GM12878 (cell line): ENCODE measurements around the gene RERG. TPM values are rescaled to one million over a fixed set of nuclear protein-coding genes. Genes with fewer than 3 reads are reported as not detected.

ENCODE experiments used
- ATAC-seq: fragments of 200-7000 bp; cut with Tn5 transposase; 3 replicates; pipeline ENCODE4 v1.9.1; 2020; ENCODE audit warnings: mild to moderate bottlenecking, moderate library complexity
- BruUV-seq: library from RNA; stranded (reverse); fragments of 400-500 nt; replicated peaks from 2 replicates; lab custom pipeline; 2021; lab: Mats Ljungman, UMichigan
- CTCF ChIA-PET: fragments of 300-600 bp; sonication (Branson Sonifier 250); formaldehyde crosslinking; extraction: SDS; loops from one replicate; lab custom pipeline; 2021; ENCODE audit warnings: inconsistent platforms; lab: Yijun Ruan, JAX
- POLR2A ChIA-PET: fragments of 350-600 bp; formaldehyde crosslinking; extraction: SDS; loops from one replicate; lab custom pipeline; 2021; ENCODE audit warnings: inconsistent platforms; lab: Charles Lee
- RAD21 ChIA-PET: fragments of 300-600 bp; sonication (Branson Sonifier 250); formaldehyde crosslinking; loops from one replicate; lab custom pipeline; 2023; ENCODE audit warnings: antibody characterized with exemption; ENCODE audit not compliant: unreplicated experiment; lab: Charles Lee
- SMC1A ChIA-PET: fragments of 300-600 bp; sonication (Branson Sonifier 250); formaldehyde crosslinking; loops from one replicate; lab custom pipeline; 2023; ENCODE audit not compliant: unreplicated experiment, uncharacterized antibody; lab: Charles Lee
- DNase-seq: peaks from one replicate; pipeline ENCODE4 v3.0.0-alpha.2; 2011; ENCODE audit warnings: low read depth, low spot score
- FAIRE-seq: peaks from 3 replicates; lab custom pipeline; 2011; peaks lifted over from hg19 to GRCh38; lab: Jason Lieb, UNC
- H2AFZ ChIP-seq: 2 replicates; pipeline ENCODE4 v1.6.0; 2011; ENCODE audit warnings: low read depth, low read length, control low read depth; ENCODE audit not compliant: control insufficient read depth
- H3K27ac ChIP-seq: 2 replicates; pipeline ENCODE4 v1.5.1; 2011; ENCODE audit warnings: control low read depth; ENCODE audit not compliant: control insufficient read depth, insufficient read depth
- H3K27me3 ChIP-seq, 2 experiments: replicated peaks in 1 of 2; 2 replicates each; pipeline versions ENCODE4 v1.6.0 to v1.6.1; 2011; ENCODE audit warnings: low read length in 1 of 2; ENCODE audit not compliant: control insufficient read depth in 2 of 2, insufficient read depth in 2 of 2
- H3K36me3 ChIP-seq, 2 experiments: 2 replicates each; pipeline ENCODE4 v1.5.1; 2011; ENCODE audit warnings: low read length in 1 of 2; ENCODE audit not compliant: control insufficient read depth in 2 of 2, insufficient read depth in 2 of 2
- H3K4me1 ChIP-seq: 2 replicates; pipeline ENCODE4 v1.6.1; 2011; ENCODE audit warnings: mild to moderate bottlenecking, low read length, moderate library complexity, mixed read lengths; ENCODE audit not compliant: control insufficient read depth, insufficient read depth
- H3K4me2 ChIP-seq: 2 replicates; pipeline ENCODE4 v1.6.0; 2011; ENCODE audit warnings: control low read depth; ENCODE audit not compliant: control insufficient read depth, insufficient read depth
- H3K4me3 ChIP-seq: fragments of 200-600 bp; sonication (generic); 2 replicates; pipeline ENCODE4 v1.5.1; 2016
- H3K79me2 ChIP-seq: 2 replicates; pipeline ENCODE4 v1.6.0; 2011; ENCODE audit warnings: low read length; ENCODE audit not compliant: control insufficient read depth, insufficient read depth
- H3K9ac ChIP-seq: 2 replicates; pipeline ENCODE4 v1.8.0; 2011; ENCODE audit warnings: low read length, control low read depth, mixed read lengths; ENCODE audit not compliant: control insufficient read depth, insufficient read depth
- H3K9me3 ChIP-seq: replicated peaks from 3 replicates; pipeline ENCODE4 v1.5.1; 2011; ENCODE audit warnings: mild to moderate bottlenecking, low read length; ENCODE audit not compliant: control insufficient read depth, insufficient read depth
- H4K20me1 ChIP-seq: 2 replicates; pipeline ENCODE4 v1.6.0; 2011; ENCODE audit not compliant: control insufficient read depth, insufficient read depth
- EED ChIP-seq: sonication (generic); IDR thresholded peaks from 2 replicates; pipeline ENCODE4 v1.6.1; 2016; ENCODE audit warnings: antibody characterized with exemption, low read depth
- EGR1 ChIP-seq, 2 experiments: IDR thresholded peaks; 1 replicate in 1 of 2; 2 replicates in 1 of 2; pipeline ENCODE4 v1.6.1; 2011 to 2012; ENCODE audit warnings: low read depth in 2 of 2, low read length in 2 of 2, borderline replicate concordance in 1 of 2, mild to moderate bottlenecking in 1 of 2, moderate library complexity in 1 of 2
- FOXM1 ChIP-seq: IDR thresholded peaks from 2 replicates; pipeline ENCODE4 v1.6.1; 2012; ENCODE audit warnings: low read depth, mild to moderate bottlenecking, inconsistent platforms, low read length, moderate library complexity
- KDM1A ChIP-seq: fragments of 200-600 bp; sonication (generic); IDR thresholded peaks from 2 replicates; pipeline ENCODE4 v1.6.1; 2016; ENCODE audit warnings: borderline replicate concordance
- NR2C1 ChIP-seq: fragments of 450-650 bp; IDR thresholded peaks from 2 replicates; pipeline ENCODE4 v1.6.1; 2017; ENCODE audit warnings: antibody characterized with exemption, mild to moderate bottlenecking, moderate library complexity
- NRF1 ChIP-seq: conservative IDR thresholded peaks from 2 replicates; pipeline ENCODE4 v1.6.1; 2011; ENCODE audit warnings: mild to moderate bottlenecking, low read depth, low read length, improper control_type of control experiment
- RCOR1 ChIP-seq: conservative IDR thresholded peaks from 2 replicates; pipeline ENCODE4 v1.6.1; 2012; ENCODE audit warnings: low read depth, low read length, improper control_type of control experiment
- SREBF1 ChIP-seq: IDR thresholded peaks from 2 replicates; pipeline ENCODE4 v1.6.1; 2012; ENCODE audit warnings: mild to moderate bottlenecking, low read length
- USF2 ChIP-seq: IDR thresholded peaks from 2 replicates; pipeline ENCODE4 v1.6.1; 2011; ENCODE audit warnings: low read depth, low read length, improper control_type of control experiment, borderline replicate concordance
- YY1 ChIP-seq: IDR thresholded peaks from 2 replicates; pipeline ENCODE4 v1.6.1; 2011; ENCODE audit warnings: low read depth, mild to moderate bottlenecking, low read length
- ZBTB33 ChIP-seq: fragments of 450-650 bp; IDR thresholded peaks from 2 replicates; pipeline ENCODE4 v1.6.1; 2017; ENCODE audit warnings: mild to moderate bottlenecking
- ZNF207 ChIP-seq: fragments of 450-650 bp; IDR thresholded peaks from 2 replicates; pipeline ENCODE4 v1.6.1; 2014; ENCODE audit warnings: antibody characterized with exemption, mild to moderate bottlenecking, borderline replicate concordance
- WGBS: methylation state at CpG from one replicate; pipeline ENCODE4 v1.1.6; 2016; ENCODE audit warnings: low lambda C conversion rate; ENCODE audit not compliant: insufficient replicate concordance, insufficient coverage; ENCODE audit errors: missing lambda C conversion rate; 5-methylcytosine and 5-hydroxymethylcytosine counted together
- in situ Hi-C: fragments of 300-500 bp; cut with MboI; formaldehyde crosslinking; loops from 9 replicates; pipeline ENCODE4 v1.14.3; 2018; ENCODE audit warnings: mixed read lengths
- intact Hi-C: fragments of 100-400 bp; cut with micrococcal nuclease; formaldehyde crosslinking; loops from one replicate; pipeline ENCODE4 v1.14.2; 2022; ENCODE audit not compliant: unreplicated experiment
- polyA plus RNA-seq, 11 experiments: library from polyadenylated mRNA; depleted of rRNA in 4 of 11; unstranded in 6 of 11; stranded (reverse) in 5 of 11; fragments of >200 nt; fragmentation: Nextera tagmentation in 4 of 11; fragmentation: Illumina TruSeq in 1 of 11; extraction: Ambion mirVana in 4 of 11; extraction: Trizol in 1 of 11; gene quantifications; 1 replicate in 1 of 11; 2 replicates in 10 of 11; pipeline versions ENCODE4 v1.2.1 to v1.2.3, GENCODE V29; 2011 to 2016; ENCODE audit warnings: inconsistent platforms in 2 of 11, missing spikeins in 2 of 11, low read depth in 1 of 11
- total RNA-seq, 4 experiments: library from RNA; depleted of rRNA in 3 of 4; stranded (reverse); fragments of >200 nt in 3 of 4; fragmentation: Illumina TruSeq in 1 of 4; extraction: Trizol in 1 of 4; gene quantifications; 2 replicates each; pipeline versions ENCODE4 v1.2.1 to v1.2.3, GENCODE V29; 2013 to 2021

RERG gene
- total and polyA plus RNA-seq, 10 of the 15 experiments (the other 5 are each of a cell fraction or from before 2014, with no cell fraction given) = 0.03 to 5.3 (median 0.05) TPM; not detected in 5

- intact Hi-C loops = no loop called here
- CTCF ChIA-PET = no interaction called here
Observed at GRCh38 chr12:15208140-15208539, 13.1 kb downstream of the RERG start.

More at GRCh38 chr12:15208140-15208539, 13.1 kb downstream of the RERG start:
- no peaks in the 10 kb centered on the region for H3K4me1 ChIP-seq
- no TSS peak for BruUV-seq
- no peaks in the 10 kb centered on the region for H3K36me3 ChIP-seq
- H3K27ac ChIP-seq = no peak overlapping the region
- WGBS = 22% methylated on average over 2 of the region's 2 CpGs
- DNase-seq = no peak
- H4K20me1 ChIP-seq = no peaks in the 10 kb centered on the region
- no peaks in the 10 kb centered on the region for H3K79me2 ChIP-seq
- SMC1A ChIA-PET = interaction anchor here (1.5 kb wide), 1 partner anchor 23 kb away, joined by 3 read pairs; no protein-coding TSS in a partner anchor
- no peak overlapping the region for H3K4me2 ChIP-seq
- no peak for FAIRE-seq
- H3K9me3 ChIP-seq = no peaks in the 10 kb centered on the region
- no peak for ATAC-seq
- H3K27me3 ChIP-seq = no peaks in the 10 kb centered on the region
- no peak overlapping the region for H2AFZ ChIP-seq
- RAD21 ChIA-PET = no interaction called here
- POLR2A ChIA-PET = no interaction called here
- in situ Hi-C loops = no loop called here
- no peak for TF ChIP-seq SREBF1
- no peak for TF ChIP-seq KDM1A
- TF ChIP-seq EGR1 (IDR thresholded peaks at IDR 0.05; ENCODE audit: borderline replicate concordance in 1 of 2, low read depth in 2 of 2, low read length in 2 of 2) = no peak
- TF ChIP-seq EED = no peak
- TF ChIP-seq USF2 = no peak
- no peak for TF ChIP-seq ZBTB33
- no peak for TF ChIP-seq RCOR1
- TF ChIP-seq YY1 = no peak
- TF ChIP-seq NRF1 = no peak
- no peak for TF ChIP-seq NR2C1
- TF ChIP-seq ZNF207 = no peak
- TF ChIP-seq FOXM1 = no peak
- H3K9ac ChIP-seq = no peak overlapping the region
- H3K4me3 ChIP-seq = no peak overlapping the region
